ENCODE measurements around the gene ATP6AP1. TPM values are rescaled to one million over a fixed set of nuclear protein-coding genes. Genes with fewer than 3 reads are reported as not detected.
A peak's percentile ranks its signal among the peaks of the same experiment; 100 is the strongest.

ATP6AP1 gene
- total RNA-seq, 1 donor from 2014 or later, result 54.5 TPM

DNA sequence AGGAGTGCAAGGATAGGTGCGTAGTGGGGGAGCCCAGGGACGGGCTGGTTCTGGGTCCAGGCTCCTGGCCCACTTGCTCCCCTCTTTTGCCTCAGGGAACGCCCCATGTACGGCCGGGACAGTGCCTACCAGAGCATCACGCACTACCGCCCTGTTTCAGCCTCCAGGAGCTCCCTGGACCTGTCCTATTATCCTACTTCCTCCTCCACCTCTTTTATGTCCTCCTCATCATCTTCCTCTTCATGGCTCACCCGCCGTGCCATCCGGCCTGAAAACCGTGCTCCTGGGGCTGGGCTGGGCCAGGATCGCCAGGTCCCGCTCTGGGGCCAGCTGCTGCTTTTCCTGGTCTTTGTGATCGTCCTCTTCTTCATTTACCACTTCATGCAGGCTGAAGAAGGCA is 47.7 kb upstream of the ATP6AP1 start:
- no peaks in the 10 kb centered on the region for H3K27me3 ChIP-seq
- intact Hi-C loops (cut with DNase I), result no loop called here
- H3K9me3 ChIP-seq, result no peaks in the 10 kb centered on the region
- H3K27ac ChIP-seq, result peak overlapping the region; percentile 93
- DNase-seq (ENCODE audit: extremely low spot score in 2 of 2), result no peak
- H3K4me3 ChIP-seq, result peak overlapping the region in 1 of 2 donors; percentile 83
- H3K4me1 ChIP-seq, result peaks cover 20% of the 10 kb centered on the region
- TF ChIP-seq POLR2A (IDR thresholded peaks at IDR 0.05) (no peak), POLR2AphosphoS5 (IDR thresholded peaks at IDR 0.05; ENCODE audit: insufficient read depth in 1 of 2, low read depth in 1 of 2) (no peak)
- TF ChIP-seq, protein P1, sequence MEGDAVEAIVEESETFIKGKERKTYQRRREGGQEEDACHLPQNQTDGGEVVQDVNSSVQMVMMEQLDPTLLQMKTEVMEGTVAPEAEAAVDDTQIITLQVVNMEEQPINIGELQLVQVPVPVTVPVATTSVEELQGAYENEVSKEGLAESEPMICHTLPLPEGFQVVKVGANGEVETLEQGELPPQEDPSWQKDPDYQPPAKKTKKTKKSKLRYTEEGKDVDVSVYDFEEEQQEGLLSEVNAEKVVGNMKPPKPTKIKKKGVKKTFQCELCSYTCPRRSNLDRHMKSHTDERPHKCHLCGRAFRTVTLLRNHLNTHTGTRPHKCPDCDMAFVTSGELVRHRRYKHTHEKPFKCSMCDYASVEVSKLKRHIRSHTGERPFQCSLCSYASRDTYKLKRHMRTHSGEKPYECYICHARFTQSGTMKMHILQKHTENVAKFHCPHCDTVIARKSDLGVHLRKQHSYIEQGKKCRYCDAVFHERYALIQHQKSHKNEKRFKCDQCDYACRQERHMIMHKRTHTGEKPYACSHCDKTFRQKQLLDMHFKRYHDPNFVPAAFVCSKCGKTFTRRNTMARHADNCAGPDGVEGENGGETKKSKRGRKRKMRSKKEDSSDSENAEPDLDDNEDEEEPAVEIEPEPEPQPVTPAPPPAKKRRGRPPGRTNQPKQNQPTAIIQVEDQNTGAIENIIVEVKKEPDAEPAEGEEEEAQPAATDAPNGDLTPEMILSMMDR (IDR thresholded peaks at IDR 0.05), result no peak
- no peaks in the 10 kb centered on the region for H3K36me3 ChIP-seq

DNA sequence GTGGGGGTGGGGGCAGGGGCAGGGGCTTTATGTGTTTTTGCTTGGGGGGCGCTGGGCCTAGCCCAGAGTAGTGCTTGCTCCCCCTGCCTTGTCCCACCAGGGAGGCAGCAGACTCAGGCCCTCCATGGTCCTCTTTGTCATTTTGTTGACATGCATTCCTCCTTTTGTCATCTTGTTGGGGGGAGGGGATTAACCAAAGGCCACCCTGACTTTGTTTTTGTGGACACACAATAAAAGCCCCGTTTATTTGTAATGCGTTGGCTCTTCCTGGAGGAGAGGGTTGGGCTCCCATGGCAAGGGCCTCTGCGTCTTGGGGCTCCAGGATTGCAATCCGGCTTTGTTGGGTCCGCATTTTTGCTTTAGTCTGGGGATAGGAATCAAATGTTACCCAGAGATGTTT is 47.2 kb upstream of the ATP6AP1 start:
- Histone ChIP-seq H3K27me3 (no peaks in the 10 kb centered on the region), H3K36me3 (no peaks in the 10 kb centered on the region), H3K4me1 (peaks cover 20% of the 10 kb centered on the region), H3K9me3 (no peaks in the 10 kb centered on the region), H3K4me3 (no peak overlapping the region), H3K27ac (no peak overlapping the region)
- no peak for DNase-seq (ENCODE audit: extremely low spot score in 2 of 2)
- intact Hi-C loops (cut with DNase I), result no loop called here
- TF ChIP-seq POLR2A (IDR thresholded peaks at IDR 0.05) (no peak), POLR2AphosphoS5 (IDR thresholded peaks at IDR 0.05; ENCODE audit: insufficient read depth in 1 of 2, low read depth in 1 of 2) (no peak)
- TF ChIP-seq, protein P1 (IDR thresholded peaks at IDR 0.05), result no peak

DNA sequence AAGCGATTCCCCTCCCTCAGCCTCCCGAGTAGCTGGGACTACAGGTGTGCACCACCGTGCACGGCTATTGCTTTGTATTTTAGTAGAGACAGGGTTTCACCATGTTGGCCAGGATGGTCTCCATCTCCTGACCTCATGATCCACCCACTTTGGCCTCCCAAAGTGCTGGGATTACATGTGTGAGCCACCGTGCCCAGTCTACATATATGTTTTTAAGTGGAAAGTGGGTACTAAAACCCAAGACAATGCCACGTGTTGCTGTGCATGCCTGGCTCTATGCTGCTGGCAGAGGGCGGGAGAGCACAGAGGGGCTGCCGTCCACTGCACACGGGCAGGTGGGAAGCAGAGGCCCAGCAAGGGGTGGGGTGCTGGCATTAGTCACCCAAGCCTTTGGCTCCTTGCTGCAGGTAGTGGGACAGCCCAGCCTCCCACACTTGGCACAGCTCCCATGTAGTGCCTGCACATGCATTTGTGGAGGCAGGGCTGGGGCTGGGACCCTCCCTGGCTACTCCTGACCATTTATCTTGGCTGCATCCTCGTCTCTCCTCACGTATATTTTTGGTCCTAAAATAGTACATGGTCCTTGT is 45.9 kb upstream of the ATP6AP1 start:
- Histone ChIP-seq H3K4me1 (peaks cover 14% of the 10 kb centered on the region), H3K4me3 (no peak overlapping the region), H3K36me3 (no peaks in the 10 kb centered on the region), H3K9me3 (no peaks in the 10 kb centered on the region), H3K27ac (no peak overlapping the region), H3K27me3 (no peaks in the 10 kb centered on the region)
- intact Hi-C loops (cut with DNase I), result no loop called here
- TF ChIP-seq, protein P1 (IDR thresholded peaks at IDR 0.05), result no peak
- TF ChIP-seq POLR2A (IDR thresholded peaks at IDR 0.05) (no peak), POLR2AphosphoS5 (IDR thresholded peaks at IDR 0.05; ENCODE audit: insufficient read depth in 1 of 2, low read depth in 1 of 2) (no peak)
- DNase-seq (ENCODE audit: extremely low spot score in 2 of 2), result no peak

DNA sequence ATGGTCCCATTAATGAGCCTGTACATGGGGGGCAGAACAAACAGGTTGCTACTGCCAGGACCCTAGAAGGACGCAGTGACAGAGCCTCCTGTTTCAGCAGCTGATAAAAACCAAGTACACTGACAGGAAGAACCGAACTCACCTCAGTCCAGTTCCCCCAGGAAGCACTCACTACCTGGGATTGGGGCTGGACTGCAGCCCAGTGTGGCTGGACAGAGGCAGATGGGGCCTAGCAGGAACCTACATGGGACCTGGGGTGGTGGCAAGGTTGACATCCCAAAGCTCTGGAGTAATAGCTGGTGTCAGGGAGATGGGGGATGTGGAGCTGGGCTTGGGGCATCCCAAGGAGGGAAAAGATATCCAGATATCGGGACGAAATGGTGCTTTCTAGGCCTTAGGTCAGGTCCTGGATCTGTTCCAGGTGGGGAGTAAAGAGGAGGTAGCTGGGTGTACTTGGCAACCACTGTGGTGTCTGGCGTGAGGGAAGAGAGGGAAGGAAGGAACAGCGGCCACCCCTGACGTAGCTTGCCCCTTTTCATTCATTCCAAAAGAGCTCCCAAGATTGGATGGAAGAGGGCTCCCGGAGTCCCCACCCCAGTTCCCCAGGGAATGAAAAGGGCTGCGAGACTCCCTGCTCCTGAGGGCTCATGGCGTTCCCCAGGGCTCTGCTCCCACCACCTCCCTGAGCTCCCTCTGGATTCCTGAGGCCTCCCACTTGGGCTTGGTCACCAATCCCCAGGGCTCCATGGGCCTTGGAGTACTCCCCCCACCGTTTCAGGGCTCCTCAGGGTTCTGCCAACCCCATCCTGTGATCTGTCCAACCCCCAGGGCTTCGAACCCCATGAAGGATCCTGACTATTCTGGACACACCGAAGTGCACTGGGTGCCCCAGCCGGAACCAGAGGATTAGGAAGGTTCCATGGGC is 44.9 kb upstream of the ATP6AP1 start:
- Histone ChIP-seq H3K36me3 (no peaks in the 10 kb centered on the region), H3K9me3 (no peaks in the 10 kb centered on the region), H3K27me3 (no peaks in the 10 kb centered on the region), H3K4me1 (peaks cover 8% of the 10 kb centered on the region), H3K27ac (no peak overlapping the region), H3K4me3 (no peak overlapping the region)
- no peak for DNase-seq (ENCODE audit: extremely low spot score in 2 of 2)
- TF ChIP-seq, protein P1 (IDR thresholded peaks at IDR 0.05), result no peak
- TF ChIP-seq POLR2A (IDR thresholded peaks at IDR 0.05), result no peak
- TF ChIP-seq POLR2AphosphoS5 (IDR thresholded peaks at IDR 0.05; ENCODE audit: insufficient read depth in 1 of 2, low read depth in 1 of 2), result no peak
- intact Hi-C loops (cut with DNase I), result no loop called here
